Right renal cortex interstitium (tissue), 3 donors: ENCODE measurements around the gene RTL1. TPM values are rescaled to one million over a fixed set of nuclear protein-coding genes. Genes with fewer than 3 reads are reported as not detected.

Experiments
- DNase-seq, 3 donors: peaks; one replicate each; pipeline ENCODE4 v3.0.0-alpha.2; 2013; ENCODE audit warnings: low read depth in 3 of 3, low spot score in 2 of 3
- polyA plus RNA-seq, 3 donors: library from polyadenylated mRNA; unstranded; fragments of 120-200 nt; gene quantifications; one replicate each; pipeline ENCODE4 v1.2.1, GENCODE V29; 2013; ENCODE audit not compliant: insufficient read length in 3 of 3

RTL1 gene
- polyA plus RNA-seq, 3 donors: 0.04 TPM; not detected in 2

DNA sequence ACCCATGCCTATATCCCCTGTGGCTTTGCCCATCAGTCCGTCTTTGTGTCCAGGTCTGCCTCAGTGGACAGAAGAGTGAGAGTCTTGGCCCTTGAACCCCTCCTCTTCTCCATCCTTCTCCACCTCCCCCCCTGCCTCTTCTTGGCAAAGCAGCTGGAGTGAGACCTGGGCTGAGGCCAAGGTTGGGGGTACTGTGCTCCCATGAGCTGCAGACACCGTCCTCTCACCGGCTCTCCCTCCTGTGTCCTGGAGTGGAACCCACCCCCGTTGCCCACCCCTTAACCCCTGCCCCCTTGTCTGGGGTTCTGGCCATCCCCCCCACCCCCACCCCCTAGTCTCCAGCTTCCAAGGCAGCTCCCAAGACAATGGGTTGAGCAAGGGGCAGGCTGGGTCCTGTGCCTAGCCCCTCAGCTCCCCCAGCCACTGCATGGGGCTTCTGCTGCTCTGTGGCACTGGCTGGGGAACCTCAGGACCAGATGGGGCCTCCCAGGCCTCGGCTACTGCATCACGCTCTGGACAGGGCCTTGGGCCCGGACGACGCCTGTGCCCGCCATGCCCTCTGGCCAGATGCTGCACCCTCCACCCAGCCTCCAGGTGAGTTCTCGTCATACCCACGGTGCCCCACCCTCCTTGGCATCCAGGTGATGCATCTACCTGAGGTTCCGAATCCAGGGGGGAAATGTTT is 35.7 kb downstream of the RTL1 start:
- DNase-seq: no peak

DNA sequence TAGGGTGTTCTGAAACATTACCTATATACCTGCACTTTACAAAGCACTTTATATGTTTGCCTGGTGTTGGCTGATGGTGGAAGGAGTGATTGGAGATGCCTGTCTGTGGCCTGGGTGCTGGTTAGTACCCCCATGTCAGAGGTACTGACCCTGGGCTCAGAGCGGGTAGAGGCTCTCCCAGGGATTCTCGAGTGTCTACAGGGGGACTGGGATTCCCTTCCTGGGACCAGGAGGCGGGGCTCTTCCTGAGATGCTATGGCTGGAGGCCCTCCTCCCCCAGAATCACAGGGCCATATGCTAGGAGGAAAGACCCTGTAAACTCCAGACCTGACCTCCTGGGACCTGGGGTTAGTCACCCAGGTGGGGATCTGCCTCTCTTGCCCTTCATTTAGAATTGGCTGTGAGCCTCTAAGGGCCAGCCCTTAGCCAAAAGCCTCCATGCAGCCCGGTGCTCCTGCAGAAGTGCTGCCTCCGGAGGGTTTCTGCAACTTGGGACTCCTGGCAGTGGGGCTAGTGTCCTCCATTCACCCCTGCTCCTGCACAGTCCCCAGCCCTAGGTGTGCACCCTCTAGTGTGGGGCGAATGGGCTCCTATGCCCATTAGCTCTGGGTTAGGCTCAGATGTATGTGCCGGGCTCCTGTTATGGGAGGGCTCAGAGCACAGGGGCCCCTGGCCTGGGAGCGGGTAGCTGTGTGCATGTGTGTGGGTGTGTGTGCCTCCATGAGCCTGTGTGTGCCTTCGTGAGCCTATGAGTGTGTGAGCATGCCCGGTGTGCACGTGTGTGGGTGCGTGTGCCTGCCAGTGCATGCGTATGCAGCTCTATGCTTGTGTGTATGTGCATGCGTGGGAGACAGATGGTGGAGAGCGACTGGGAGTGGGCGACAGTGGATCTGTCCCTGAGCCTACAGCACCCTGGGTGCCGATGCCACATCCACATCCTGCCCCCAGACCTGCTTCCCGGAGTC is 36.6 kb downstream of the RTL1 start:
- DNase-seq: no peak

DNA sequence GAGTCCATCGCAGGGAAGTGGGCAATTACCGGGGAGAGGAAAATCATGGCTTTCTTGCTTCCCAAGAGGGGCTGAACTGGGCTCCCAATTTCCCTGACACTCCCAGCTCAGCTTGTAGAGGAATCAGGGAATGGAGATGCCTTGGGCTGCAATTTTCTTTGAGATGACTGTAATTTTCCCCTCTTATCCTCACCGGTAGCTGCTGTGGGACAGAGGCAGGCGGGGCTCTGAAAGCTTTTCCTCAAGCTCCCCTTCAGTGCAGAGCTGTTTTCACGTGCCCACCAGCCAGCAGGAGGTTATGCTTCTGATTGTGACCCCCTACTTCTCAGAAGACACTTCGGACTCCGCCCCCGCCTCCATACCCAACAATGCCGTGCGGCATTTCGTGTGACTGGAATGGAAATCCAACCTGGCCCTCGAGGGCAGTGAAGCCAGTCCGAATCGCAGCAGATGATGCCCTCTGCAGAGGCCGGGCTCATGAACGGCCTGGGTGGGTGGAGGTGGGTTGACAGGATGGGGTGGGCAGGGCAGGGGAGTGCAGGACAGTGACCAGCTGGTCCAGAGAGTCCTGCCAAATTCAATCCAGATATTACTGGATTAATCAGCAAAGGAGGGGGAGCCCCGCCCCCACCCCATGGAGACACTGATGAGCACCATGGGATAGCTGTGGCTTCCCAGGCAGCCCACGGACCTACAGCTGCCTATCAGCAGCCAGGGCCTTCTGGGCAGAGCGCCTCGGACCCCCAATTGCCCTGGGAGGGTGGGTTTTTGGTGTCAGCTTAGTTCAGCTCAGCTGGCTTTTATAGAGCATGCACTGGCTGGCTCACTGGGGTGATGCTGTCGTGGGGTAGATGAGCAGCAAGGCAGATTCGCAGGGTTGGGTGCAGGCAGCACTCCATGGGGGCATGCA is 37.6 kb downstream of the RTL1 start:
- no peak for DNase-seq

DNA sequence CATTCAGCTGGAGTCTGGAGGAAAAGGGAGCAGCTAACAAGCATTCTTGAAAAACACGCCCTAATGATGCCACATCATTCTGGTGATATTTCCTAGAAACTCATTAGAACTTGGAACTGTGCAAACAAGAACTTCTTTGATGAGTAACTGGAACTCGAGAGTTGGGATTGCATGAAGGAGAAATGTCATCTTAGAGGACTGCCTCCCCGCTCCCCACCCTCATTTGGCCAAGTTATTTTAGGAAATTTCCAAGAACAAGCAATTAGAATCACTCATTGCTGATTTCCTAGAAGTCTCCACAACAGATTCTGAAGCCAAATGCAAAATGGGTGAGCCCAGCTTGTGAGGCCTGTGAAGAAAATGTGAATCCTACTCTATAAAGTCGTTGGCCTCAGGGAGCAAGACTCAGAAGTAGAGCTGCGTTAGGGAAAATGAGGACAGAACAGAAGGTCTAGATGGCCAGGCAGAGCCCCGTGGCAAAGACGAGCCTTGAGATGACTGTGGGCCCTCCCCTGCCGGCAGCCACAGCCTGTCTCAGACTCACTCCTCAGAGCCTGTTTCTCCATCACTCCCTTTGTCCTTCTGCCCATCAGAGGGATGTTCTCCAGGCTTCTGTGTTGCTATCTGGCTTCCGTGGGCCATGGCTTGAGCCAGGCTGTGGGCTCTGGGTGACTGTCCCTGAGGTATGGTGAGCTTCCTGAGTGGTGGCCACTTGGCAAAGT is 38.4 kb downstream of the RTL1 start:
- no peak for DNase-seq

DNA sequence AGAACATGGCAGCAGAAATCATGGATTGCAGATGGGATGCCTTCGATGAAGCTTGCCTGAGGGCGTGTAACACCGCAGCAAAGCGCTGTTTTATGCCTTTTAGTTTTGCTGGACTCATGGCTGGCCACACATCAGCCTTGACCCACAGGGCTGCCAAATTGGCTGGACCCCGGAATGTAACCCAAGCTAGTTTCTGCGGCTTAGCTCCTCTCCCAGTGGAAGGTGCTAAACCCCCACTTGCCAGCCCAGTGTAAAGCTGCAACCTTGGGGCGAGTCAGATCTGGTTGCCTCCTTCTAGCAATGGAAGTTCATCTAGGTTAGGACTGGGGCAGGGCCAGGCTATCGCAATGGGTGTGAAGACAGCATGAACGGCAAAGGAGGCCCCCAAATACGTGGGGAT is 39.3 kb downstream of the RTL1 start:
- no peak for DNase-seq

DNA sequence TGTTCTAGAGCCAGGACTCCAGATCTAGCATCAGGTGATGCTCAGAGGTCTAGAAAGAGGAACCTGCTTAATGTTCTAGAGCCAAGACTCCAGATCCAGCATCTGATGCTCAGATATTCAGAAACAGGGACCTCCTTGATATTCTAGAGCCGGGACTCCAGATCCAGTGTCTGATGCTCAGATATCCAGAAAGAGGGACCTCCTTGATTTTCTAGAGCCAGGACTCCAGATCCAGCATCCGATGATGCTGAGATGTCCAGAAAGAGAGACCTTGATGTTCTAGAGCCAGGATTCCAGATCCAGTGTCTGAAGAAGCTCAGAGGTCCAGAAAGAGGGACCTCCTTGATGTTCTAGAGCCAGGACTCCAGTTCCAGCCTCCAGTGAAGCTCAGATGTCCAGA is 40.7 kb downstream of the RTL1 start:
- DNase-seq: no peak

DNA sequence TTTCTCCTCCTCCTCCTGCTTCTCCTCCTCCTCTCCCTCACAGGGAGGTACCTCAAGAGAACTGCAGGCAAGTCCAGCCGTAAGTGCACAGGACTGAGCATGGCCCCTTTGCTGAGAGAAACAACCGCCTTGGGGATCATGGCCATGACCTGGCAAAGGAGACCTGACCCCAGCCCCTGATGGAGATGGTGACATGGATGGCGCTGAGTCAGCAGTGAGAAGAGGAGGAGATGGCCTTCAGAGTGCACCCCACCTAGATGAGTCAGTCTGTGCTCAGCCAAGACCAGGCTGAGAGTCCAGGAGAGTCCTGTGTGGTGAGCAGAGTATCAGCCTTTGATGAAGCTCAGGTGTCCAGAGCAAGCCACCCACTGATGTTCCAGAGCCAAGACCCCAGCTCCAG is 41.2 kb downstream of the RTL1 start:
- DNase-seq: no peak

DNA sequence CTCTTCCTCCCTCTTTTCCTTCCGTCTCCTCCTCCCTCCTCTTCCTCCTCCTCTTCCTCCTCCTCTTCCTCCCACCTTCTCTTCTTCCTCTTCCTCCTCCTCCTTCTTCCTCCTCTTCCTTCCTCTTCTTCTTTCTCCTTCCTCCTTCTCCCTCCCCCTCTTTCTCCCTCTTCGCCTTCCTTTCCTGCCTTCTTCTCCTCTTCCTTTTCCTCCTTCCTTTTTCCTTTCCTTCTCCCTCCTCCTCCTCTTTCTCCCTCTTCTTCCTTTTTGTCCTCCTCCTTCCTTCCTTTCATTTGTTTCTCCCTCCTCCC is 41.6 kb downstream of the RTL1 start:
- DNase-seq: no peak

DNA sequence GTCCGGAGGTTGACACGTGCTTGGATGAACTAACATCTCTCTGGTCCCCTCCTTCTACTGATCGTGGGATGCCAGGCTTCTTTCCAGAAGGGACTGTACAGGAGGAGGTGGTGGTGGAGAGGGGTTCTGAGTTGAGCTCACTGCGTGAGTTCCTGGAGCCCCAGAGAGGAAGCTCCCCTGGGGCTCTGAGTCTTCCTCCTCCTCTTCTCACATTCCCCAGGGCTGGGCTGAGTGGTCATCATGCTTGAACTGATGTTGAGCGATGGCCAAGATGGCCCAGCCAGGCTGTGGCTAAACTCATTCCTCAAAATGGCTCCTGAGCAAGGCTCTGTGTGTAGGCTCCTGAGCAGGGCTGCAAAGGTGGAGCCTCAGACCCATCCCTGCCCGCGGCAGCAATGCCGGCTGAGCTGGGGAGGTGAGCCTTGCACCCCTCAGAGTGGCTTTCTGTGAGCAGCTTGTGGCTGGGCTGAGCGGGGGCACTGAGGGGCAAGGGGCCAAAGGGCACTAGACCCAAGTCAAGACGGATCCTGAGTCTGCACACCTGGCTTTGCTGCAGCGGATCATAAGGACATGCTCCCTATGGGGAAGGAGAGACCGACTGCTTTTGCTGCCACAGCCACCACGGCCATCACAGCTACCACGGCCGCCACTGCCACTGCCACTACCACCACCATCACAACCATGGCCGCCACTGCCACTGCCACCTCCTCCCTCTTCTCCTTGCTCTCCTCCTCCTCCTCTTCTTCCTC is 42.2 kb downstream of the RTL1 start:
- no peak for DNase-seq

DNA sequence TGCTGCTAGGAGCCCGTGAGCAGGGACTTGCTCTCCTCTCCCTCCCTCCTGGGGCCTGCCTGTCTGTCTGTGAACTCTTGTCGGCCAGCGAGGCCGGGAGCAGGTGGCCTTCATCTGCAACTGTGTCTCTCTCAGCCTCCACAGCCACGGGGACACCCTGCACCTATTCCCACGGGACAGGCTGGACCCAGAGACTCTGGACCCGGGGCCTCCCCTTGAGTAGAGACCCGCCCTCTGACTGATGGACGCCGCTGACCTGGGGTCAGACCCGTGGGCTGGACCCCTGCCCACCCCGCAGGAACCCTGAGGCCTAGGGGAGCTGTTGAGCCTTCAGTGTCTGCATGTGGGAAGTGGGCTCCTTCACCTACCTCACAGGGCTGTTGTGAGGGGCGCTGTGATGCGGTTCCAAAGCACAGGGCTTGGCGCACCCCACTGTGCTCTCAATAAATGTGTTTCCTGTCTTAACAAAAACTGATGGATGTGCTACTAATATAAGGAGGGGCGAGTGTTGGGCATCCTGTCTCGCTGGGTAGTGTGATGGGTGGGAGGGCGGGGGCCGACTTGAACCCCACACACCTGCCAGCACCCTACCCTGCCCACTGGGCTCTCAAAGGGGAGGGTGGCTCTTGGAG is 42.9 kb downstream of the RTL1 start:
- DNase-seq: no peak

DNA sequence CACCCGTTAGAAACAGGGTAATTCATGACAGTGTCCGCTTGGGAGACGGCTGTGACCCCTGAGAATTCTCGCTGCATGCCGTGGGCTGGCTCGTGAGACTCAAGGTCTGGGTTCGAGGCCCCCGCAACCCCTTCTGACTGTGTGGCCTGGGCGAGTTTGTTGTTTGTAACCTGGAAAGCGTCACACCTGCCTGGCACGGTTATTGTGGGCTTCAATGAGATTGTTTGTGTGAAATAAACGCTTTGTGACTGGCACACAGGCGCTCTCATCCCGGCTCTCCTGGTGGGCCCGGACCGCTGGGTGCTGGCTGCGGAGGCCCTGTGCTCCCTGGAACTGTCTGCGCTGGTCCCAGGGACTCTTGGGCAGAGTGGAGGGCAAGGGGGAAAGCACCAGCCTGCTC is 43.7 kb downstream of the RTL1 start:
- no peak for DNase-seq

DNA sequence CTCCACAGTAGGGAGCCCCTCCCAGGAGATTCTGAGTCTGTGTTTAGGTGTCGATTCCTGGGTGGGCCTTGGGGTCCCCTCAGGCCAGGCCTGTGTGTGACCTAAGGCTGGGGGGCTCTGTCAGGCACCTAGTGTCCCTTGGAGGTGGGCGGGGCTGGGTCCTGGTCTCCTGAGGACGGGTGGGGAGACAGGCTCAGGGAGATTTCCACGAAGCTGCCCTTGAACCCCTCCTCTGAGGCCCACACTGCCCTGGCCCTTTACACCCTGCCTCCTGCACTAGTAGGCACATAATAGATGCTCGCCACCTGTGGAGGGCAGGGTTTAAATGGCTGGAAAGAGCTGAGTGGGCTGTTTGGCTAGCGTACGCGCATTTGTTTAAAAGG is 44.7 kb downstream of the RTL1 start:
- DNase-seq: no peak

DNA sequence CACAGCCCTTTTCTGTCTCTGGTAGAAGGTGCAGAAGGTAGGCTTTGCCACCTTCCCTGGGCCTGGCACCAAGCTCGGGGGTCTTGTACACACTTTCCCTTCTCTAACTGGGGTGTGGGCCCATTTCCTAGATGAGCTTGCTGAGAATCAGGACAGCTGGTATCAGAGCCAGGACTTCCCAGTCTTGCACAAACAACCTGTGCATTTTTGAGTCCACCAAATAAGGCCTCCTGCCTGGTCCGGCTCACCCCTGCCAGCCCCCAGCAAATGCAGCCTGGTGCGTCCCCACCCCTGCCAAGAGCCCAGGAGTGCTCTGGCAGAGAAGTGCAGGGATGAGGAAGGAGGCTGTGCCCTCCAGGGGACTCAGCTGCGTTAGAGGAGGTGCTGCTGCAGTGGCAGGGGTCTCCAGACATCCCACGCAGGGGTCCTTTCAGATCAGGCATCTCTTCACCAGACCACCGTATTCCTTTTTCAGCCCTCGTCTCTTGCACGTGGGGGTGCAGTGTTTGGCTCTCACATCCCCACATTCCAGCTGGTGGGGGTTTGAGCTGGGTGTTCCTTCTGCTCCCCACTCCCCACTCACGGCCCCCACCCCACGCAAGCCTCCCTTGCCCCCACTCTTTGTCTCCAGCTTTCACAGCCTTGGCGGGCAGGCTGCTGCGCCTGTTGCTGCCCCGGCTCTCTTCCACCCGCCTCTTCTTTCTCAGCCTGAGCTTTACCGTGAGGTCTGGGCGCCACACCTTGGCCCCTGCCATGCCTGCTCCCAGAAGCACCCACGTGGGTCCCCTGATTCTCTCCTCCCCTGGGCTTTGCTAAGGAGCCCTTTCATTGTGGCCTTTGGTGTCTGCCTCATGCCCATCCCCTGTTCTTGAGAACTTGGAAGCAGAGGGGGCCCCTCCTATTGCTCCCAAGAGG is 45.3 kb downstream of the RTL1 start:
- no peak for DNase-seq

DNA sequence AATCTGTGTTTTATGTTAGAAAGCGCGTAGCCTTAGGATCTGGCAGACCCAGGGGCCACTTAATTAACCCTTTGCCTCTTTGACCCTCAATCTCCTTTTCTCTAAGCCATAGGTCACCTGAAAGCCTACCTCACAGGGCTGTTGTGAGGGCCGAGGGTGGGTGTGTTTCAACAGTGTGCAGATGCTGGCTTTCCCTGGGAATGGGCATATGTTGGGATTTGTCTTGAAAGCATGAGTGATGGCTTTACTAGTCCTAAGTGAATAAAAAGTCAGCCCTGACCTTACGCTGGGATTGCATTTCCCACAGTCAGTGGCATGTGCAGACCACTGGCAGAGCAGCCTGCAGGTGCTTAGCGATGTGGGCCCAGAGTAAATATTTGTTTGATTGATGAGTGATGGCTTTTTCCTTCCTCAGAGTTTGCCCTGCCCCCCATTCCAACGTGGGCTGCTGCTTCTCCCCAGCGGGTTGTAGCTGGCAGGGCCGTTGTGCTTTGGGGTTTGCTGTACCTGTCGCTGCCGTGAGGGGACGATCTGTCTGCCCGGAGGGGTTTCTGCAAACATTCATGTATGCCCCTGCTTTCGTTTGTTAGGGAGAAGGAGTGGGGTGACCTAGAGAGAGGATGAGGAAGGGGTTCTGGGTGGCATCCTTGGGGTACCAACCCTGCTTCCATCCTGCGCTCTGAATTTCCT is 46.1 kb downstream of the RTL1 start:
- DNase-seq: no peak

DNA sequence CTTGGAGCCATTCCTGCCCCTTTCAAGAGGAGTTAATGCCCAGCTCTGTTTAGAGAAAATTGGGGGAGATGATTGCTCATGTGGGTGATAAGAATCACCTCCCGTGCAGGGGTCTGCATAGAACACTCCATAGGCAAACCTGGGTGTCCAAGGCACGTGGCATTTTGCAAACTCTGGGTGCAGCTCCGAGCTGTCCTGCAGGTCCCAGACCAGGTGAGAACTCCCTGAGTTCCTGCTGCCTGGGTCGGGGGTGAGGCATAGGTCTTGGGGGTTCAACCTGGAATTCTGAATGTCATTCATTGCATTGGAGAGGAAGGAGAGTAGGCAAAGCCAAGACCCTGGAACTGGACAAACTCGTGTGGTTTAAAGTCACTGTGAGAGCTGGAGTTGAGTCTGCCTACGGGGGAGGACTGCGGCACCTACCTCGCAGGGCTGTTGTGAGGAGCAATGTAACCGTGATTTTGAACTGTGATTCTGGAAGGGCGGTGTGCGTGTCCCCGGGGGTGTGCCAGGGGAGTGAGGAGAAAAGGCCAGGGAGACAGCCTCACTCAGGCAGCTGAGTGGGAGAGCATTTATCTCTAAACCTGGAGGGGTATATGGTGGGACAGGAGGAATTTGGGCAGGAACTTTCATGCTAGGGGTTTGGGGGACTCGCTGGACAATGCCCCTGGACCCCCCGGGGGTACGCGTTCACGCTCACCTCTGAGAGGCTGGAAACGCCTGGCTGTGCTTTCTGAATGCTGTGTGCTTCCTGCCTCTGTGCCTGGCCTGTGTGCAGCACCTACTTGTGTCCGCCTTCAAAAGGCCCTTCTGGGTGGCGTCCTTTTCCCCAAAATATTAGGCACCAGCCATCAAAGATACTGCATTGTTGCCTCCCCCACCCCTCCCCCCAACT is 47.2 kb downstream of the RTL1 start:
- DNase-seq: no peak

DNA sequence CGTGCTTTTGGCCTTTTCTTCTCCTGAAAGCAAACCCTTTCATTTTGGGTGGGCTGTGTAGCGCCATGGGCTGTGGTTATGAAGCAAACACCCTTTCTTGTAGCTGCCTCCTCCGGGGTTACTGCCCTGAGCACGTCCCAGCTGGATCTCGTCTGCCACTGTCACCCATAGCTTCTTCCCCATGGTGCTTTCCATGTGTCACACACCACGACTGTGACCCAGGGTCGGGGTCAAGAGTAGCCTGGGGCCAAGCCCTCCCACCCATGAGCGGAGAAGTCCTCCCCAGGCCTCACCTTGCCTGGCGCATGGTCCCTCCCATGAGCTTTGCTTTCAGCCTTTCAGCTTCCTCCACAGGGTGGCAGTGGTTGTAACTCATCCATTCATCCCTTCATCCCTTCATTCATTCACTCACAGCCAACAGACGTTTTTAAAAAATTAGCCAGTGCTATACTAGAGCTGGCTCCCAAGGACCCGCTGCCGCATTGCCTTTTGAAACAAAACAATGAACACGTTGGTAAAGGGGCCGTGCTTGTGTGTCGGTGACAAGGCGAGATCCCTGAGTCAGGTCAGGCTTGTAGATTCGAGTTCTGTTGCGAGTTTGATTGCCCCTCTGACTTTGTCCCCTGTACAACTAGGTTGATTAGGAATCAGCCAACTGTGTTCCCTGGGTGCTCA is 48.1 kb downstream of the RTL1 start:
- no peak for DNase-seq
